ENCODE data around the gene SUMO3. TPM values are rescaled to one million over a fixed set of nuclear protein-coding genes. Genes with fewer than 3 reads are reported as not detected.

Gene SUMO3
- total RNA-seq, 6 experiments from 2014 or later = 33.4 to 41.2 (median 36.6) TPM

- peak in 1 of 3 donors; percentile 38 for DNase-seq
- Histone ChIP-seq H3K27me3 (no peaks in the 10 kb centered on the region), H3K27ac (no peak overlapping the region), H3K4me3 (no peak overlapping the region), H3K36me3 (no peaks in the 10 kb centered on the region), H3K4me1 (peaks cover 0 to 4% (median 0%) of the 10 kb centered on the region in 4 donors), H3K9me3 (no peaks in the 10 kb centered on the region)
- intact Hi-C loops (cut with DNase I) = no loop called here
- TF ChIP-seq, protein P1, sequence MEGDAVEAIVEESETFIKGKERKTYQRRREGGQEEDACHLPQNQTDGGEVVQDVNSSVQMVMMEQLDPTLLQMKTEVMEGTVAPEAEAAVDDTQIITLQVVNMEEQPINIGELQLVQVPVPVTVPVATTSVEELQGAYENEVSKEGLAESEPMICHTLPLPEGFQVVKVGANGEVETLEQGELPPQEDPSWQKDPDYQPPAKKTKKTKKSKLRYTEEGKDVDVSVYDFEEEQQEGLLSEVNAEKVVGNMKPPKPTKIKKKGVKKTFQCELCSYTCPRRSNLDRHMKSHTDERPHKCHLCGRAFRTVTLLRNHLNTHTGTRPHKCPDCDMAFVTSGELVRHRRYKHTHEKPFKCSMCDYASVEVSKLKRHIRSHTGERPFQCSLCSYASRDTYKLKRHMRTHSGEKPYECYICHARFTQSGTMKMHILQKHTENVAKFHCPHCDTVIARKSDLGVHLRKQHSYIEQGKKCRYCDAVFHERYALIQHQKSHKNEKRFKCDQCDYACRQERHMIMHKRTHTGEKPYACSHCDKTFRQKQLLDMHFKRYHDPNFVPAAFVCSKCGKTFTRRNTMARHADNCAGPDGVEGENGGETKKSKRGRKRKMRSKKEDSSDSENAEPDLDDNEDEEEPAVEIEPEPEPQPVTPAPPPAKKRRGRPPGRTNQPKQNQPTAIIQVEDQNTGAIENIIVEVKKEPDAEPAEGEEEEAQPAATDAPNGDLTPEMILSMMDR (IDR thresholded peaks at IDR 0.05) = no peak
- TF ChIP-seq POLR2A (IDR thresholded peaks at IDR 0.05) = no peak
- WGBS (ENCODE audit: insufficient coverage, low coverage, low lambda C conversion rate, missing lambda C conversion rate) = 80% methylated on average over 1 of the region's 8 CpGs
- ATAC-seq = no peak
These were observed 59.7 kb downstream of the SUMO3 start for GRCh38 chr21:44758141-44758561.

DNA sequence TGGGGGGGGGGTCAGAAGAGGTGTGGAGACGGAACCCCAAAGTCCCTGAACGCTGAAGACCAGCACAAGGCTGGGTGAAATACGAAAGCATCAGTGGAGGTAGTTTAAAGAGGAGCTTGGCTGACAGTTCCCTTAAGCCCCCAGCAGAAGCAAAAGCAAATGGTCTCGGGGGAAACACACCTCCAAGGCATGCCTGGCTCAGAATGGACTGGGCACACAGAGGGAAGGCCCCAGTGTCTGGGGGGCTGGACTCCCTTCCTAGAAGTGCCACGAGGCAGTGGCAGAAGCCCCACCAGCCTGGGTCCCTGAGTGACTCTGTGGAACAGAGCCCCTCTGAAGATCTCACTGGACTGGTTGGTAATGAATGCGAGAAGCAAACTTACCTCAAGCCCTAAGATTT is 60.1 kb downstream of the SUMO3 start:
- DNase-seq = peak in 1 of 3 donors; percentile 21
- intact Hi-C loops (cut with DNase I) = no loop called here
- H3K9me3 ChIP-seq = no peaks in the 10 kb centered on the region
- peaks cover 0 to 4% (median 0%) of the 10 kb centered on the region in 4 donors for H3K4me1 ChIP-seq
- H3K36me3 ChIP-seq = no peaks in the 10 kb centered on the region
- ATAC-seq = no peak
- H3K27me3 ChIP-seq = no peaks in the 10 kb centered on the region
- 83% methylated on average over 1 of the region's 6 CpGs for WGBS (ENCODE audit: insufficient coverage, low coverage, low lambda C conversion rate, missing lambda C conversion rate)
- no peak overlapping the region for H3K4me3 ChIP-seq
- no peak overlapping the region for H3K27ac ChIP-seq
- TF ChIP-seq POLR2A (IDR thresholded peaks at IDR 0.05) = no peak
- TF ChIP-seq, protein P1 (IDR thresholded peaks at IDR 0.05) = no peak

- WGBS (ENCODE audit: insufficient coverage, low coverage, low lambda C conversion rate, missing lambda C conversion rate) = 88% methylated on average over 7 of the region's 23 CpGs
- no peaks in the 10 kb centered on the region for H3K9me3 ChIP-seq
- no peaks in the 10 kb centered on the region for H3K36me3 ChIP-seq
- DNase-seq (peak in 1 of 3 donors; percentile 33), ATAC-seq (no peak)
- intact Hi-C loops (cut with DNase I) = no loop called here
- H3K4me3 ChIP-seq = no peak overlapping the region
- no peaks in the 10 kb centered on the region for H3K27me3 ChIP-seq
- TF ChIP-seq, protein P1 (IDR thresholded peaks at IDR 0.05) = no peak
- no peak for TF ChIP-seq POLR2A (IDR thresholded peaks at IDR 0.05)
- H3K27ac ChIP-seq = no peak overlapping the region
- H3K4me1 ChIP-seq = no peaks in the 10 kb centered on the region
These were observed 61.3 kb downstream of the SUMO3 start for GRCh38 chr21:44756423-44757185.

Other genes with a start within 250 kb of the SUMO3 start
- not detected for gene KRTAP10-4, start 244.3 kb downstream of the SUMO3 start, total RNA-seq
- gene KRTAP10-5, start 237.5 kb downstream of the SUMO3 start, total RNA-seq = not detected
- not detected for gene KRTAP10-6, start 225.6 kb downstream of the SUMO3 start, total RNA-seq
- gene KRTAP10-7, start 217.5 kb downstream of the SUMO3 start, total RNA-seq = not detected
- not detected for gene KRTAP10-8, start 206.0 kb downstream of the SUMO3 start, total RNA-seq
- not detected for gene KRTAP10-9, start 191.0 kb downstream of the SUMO3 start, total RNA-seq
- gene KRTAP10-10, start 180.7 kb downstream of the SUMO3 start, total RNA-seq = not detected
- not detected for gene KRTAP10-11, start 171.6 kb downstream of the SUMO3 start, total RNA-seq
- gene KRTAP12-4, start 163.4 kb downstream of the SUMO3 start, total RNA-seq = not detected
- gene KRTAP12-3, start 160.1 kb downstream of the SUMO3 start, total RNA-seq = not detected
- gene KRTAP12-2, start 151.1 kb downstream of the SUMO3 start, total RNA-seq = not detected
- gene KRTAP12-1, start 135.9 kb downstream of the SUMO3 start, total RNA-seq = not detected
- not detected for gene KRTAP10-12, start 120.9 kb downstream of the SUMO3 start, total RNA-seq
- not detected for gene TSPEAR, start 106.5 kb downstream of the SUMO3 start, total RNA-seq
- 10 to 100 TPM; 41.5 to 54.6 (median 49.9) TPM for gene UBE2G2, start 16.2 kb downstream of the SUMO3 start, total RNA-seq
- 100 to 1,000 TPM in 3 of 6 experiments, 10 to 100 TPM in 3; 54.3 to 195 (median 140) TPM for gene PTTG1IP, start 55.6 kb upstream of the SUMO3 start, total RNA-seq
- 10 to 100 TPM; 12.9 to 61.8 (median 36.6) TPM for gene ITGB2, start 102.8 kb upstream of the SUMO3 start, total RNA-seq
- gene SLX9, start 122.0 kb upstream of the SUMO3 start, total RNA-seq = 10 to 100 TPM; 15.0 to 27.9 (median 17.1) TPM